Astrocyte (in vitro differentiated cells and primary cell): ENCODE measurements around the gene KRTCAP2.
A peak's percentile ranks its signal among the peaks of the same experiment; 100 is the strongest.

ENCODE experiments used
- EZH2 ChIP-seq: IDR thresholded peaks from 2 replicates; pipeline ENCODE4 v1.6.1; 2012; ENCODE audit warnings: mild to moderate bottlenecking, low read length, inconsistent platforms; ENCODE audit not compliant: insufficient read depth
- TF ChIP-seq, protein P1 (sequence below): IDR thresholded peaks from 2 replicates; pipeline ENCODE4 v1.5.1; 2011; ENCODE audit warnings: low read depth, mild to moderate bottlenecking, inconsistent platforms, low read length, moderate library complexity; ENCODE audit not compliant: insufficient read depth

DNA sequence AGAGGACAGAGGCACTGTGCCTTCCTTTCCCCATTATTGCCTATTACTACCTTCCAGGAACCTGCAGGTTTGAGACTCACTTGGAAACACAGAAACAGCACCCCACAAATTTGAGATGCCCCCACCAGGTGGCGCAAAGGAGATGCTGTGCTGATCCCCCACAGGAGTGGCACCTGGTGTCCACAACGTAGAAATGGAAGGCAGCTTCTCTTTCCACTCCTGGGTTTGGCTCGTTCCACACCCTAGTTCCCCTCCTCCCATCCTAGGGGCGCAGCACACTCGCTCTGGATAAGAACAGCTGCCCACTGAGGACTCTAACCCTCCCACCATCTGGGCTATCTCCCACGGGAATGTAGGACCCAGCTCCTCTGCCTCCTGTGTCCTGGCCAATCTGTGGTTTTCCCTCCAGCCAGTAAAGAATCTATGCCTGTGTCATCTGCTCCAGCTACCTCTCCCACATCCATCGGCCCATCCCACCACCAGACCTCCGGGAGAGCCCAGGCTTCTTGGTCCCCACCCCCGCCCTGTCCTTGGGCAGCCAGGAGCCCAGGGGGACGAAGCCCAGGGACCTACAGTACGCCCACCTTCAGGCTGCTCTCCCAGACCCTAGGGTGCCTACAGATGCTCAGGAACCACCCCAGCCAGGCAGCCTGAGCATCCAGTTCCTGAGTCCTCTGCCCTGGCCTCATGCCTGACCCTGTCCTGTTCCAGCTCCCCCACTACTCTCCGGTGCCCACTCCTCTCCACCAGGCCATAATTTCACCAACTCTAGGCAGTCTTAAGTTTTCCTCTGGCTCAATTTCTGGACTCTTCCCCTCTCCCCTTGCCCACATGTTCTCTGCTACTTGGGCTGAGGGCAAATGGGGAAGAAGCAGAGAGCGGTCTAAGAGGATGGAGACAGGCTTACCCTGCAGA, 34.0 kb upstream of the KRTCAP2 start:
- TF ChIP-seq, protein P1, sequence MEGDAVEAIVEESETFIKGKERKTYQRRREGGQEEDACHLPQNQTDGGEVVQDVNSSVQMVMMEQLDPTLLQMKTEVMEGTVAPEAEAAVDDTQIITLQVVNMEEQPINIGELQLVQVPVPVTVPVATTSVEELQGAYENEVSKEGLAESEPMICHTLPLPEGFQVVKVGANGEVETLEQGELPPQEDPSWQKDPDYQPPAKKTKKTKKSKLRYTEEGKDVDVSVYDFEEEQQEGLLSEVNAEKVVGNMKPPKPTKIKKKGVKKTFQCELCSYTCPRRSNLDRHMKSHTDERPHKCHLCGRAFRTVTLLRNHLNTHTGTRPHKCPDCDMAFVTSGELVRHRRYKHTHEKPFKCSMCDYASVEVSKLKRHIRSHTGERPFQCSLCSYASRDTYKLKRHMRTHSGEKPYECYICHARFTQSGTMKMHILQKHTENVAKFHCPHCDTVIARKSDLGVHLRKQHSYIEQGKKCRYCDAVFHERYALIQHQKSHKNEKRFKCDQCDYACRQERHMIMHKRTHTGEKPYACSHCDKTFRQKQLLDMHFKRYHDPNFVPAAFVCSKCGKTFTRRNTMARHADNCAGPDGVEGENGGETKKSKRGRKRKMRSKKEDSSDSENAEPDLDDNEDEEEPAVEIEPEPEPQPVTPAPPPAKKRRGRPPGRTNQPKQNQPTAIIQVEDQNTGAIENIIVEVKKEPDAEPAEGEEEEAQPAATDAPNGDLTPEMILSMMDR: peak; percentile 89
- no peak for TF ChIP-seq EZH2
